ENCODE results near the gene MYO1C. TPM values are rescaled to one million over a fixed set of nuclear protein-coding genes. Genes with fewer than 3 reads are reported as not detected.

The MYO1C gene, protein sequence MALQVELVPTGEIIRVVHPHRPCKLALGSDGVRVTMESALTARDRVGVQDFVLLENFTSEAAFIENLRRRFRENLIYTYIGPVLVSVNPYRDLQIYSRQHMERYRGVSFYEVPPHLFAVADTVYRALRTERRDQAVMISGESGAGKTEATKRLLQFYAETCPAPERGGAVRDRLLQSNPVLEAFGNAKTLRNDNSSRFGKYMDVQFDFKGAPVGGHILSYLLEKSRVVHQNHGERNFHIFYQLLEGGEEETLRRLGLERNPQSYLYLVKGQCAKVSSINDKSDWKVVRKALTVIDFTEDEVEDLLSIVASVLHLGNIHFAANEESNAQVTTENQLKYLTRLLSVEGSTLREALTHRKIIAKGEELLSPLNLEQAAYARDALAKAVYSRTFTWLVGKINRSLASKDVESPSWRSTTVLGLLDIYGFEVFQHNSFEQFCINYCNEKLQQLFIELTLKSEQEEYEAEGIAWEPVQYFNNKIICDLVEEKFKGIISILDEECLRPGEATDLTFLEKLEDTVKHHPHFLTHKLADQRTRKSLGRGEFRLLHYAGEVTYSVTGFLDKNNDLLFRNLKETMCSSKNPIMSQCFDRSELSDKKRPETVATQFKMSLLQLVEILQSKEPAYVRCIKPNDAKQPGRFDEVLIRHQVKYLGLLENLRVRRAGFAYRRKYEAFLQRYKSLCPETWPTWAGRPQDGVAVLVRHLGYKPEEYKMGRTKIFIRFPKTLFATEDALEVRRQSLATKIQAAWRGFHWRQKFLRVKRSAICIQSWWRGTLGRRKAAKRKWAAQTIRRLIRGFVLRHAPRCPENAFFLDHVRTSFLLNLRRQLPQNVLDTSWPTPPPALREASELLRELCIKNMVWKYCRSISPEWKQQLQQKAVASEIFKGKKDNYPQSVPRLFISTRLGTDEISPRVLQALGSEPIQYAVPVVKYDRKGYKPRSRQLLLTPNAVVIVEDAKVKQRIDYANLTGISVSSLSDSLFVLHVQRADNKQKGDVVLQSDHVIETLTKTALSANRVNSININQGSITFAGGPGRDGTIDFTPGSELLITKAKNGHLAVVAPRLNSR
- total RNA-seq (33.7 TPM), polyA plus RNA-seq (10 to 100 TPM in 2 of 4 donors, 1 to 10 TPM in 2; 7.3 to 11.4 (median 9.6) TPM)

GRCh38 chr17:1492249-1493206 lies at the start of gene MYO1C:
Gene MYO1C (minus strand): TSS chr17:1492686. CDS start chr17:1492487, 199 bp downstream.
- Mint-ChIP-seq H3K9me3 (no peaks in the 10 kb centered on the region), H3K36me3 (peaks cover 4% of the 10 kb centered on the region), H3K4me3 (peak within 1 kb of the TSS; percentile 70 to 92 (median 87)), H3K27me3 (no peaks in the 10 kb centered on the region), H3K4me1 (peaks cover 5 to 41% (median 16%) of the 10 kb centered on the region in 4 donors), H3K27ac (peak within 1 kb of the TSS; percentile 58 to 81 (median 77))
- DNase-seq = no peak
- H3K4me1 ChIP-seq (ENCODE audit: control insufficient read depth, insufficient read depth, low read length, poor library complexity, severe bottlenecking) = peaks cover 37% of the 10 kb centered on the region
- H3K4me3 ChIP-seq (ENCODE audit: low read depth, low read length) = peak within 1 kb of the TSS; percentile 22
- H3K36me3 ChIP-seq (ENCODE audit: control insufficient read depth, insufficient read depth, low read length) = peaks cover 15% of the 10 kb centered on the region
- no peak within 1 kb of the TSS for H3K27ac ChIP-seq (ENCODE audit: insufficient read depth, low read length, poor library complexity, severe bottlenecking)
- no peaks in the 10 kb centered on the region for H3K9me3 ChIP-seq (ENCODE audit: control insufficient read depth in 2 of 2, low read length in 2 of 2)
- no peak for ATAC-seq (ENCODE audit: low read depth in 2 of 2)
- no peaks in the 10 kb centered on the region for H3K27me3 ChIP-seq (ENCODE audit: control insufficient read depth, insufficient read depth, low read length)

- DNase-seq (no peak), ATAC-seq (ENCODE audit: low read depth in 2 of 2) (no peak)
- Mint-ChIP-seq H3K9me3 (no peaks in the 10 kb centered on the region), H3K4me3 (no peak overlapping the region), H3K27ac (peak overlapping the region in 1 of 3 donors; percentile 20), H3K36me3 (peaks cover 37% of the 10 kb centered on the region), H3K27me3 (no peaks in the 10 kb centered on the region), H3K4me1 (peaks cover 0 to 2% (median 0%) of the 10 kb centered on the region in 4 donors)
- Histone ChIP-seq H3K4me3 (ENCODE audit: low read depth, low read length) (no peak overlapping the region), H3K27ac (ENCODE audit: insufficient read depth, low read length, poor library complexity, severe bottlenecking) (no peak overlapping the region), H3K36me3 (ENCODE audit: control insufficient read depth, insufficient read depth, low read length) (peaks cover 51% of the 10 kb centered on the region), H3K4me1 (ENCODE audit: control insufficient read depth, insufficient read depth, low read length, poor library complexity, severe bottlenecking) (no peaks in the 10 kb centered on the region), H3K9me3 (ENCODE audit: control insufficient read depth in 2 of 2, low read length in 2 of 2) (no peaks in the 10 kb centered on the region), H3K27me3 (ENCODE audit: control insufficient read depth, insufficient read depth, low read length) (no peaks in the 10 kb centered on the region)
Measured at GRCh38 chr17:1541367-1541904, 49.0 kb upstream of the MYO1C start.

DNA sequence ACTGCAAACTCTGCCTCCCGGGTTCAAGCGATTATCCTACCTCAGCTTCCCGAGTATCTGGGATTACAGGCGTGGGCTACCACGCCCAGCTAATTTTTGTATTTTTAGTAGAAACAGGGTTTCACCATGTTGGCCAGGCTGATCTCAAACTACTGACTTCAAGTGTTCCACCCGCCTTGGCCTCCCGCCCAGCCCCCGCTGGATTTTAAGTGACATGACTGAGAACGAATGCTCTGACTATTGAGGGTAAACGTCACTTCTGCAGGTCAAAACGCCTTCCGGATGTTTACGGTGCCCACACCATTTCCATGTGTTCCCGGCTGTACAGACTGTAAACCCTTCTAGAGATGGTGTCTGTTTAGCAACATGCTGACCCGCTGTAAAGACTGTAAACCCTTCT lies 47.3 kb upstream of the MYO1C start:
- no peak overlapping the region for H3K4me3 Mint-ChIP-seq

DNA sequence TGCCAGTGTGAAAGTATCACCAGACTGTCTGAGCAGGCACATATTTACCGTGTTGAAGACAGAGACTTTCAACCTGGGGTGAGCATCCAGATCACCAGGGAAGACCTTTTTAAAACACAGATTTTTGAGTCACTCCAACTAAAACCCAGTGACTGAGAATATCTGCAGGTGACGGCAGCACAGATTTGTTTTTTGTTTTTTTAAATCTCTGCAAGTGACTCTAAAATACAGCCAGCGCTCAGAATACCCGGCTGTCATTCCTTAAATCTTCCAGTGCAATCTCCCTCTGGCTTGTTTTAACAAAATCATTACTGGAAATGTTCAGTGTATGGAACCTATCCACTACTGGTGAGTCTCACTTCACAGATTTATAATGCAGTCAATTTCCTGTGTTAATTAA lies 43.3 kb upstream of the MYO1C start:
- Histone ChIP-seq H3K27me3 (ENCODE audit: control insufficient read depth, insufficient read depth, low read length) (no peaks in the 10 kb centered on the region), H3K4me3 (ENCODE audit: low read depth, low read length) (no peak overlapping the region), H3K27ac (ENCODE audit: insufficient read depth, low read length, poor library complexity, severe bottlenecking) (no peak overlapping the region), H3K9me3 (ENCODE audit: control insufficient read depth in 2 of 2, low read length in 2 of 2) (no peaks in the 10 kb centered on the region), H3K36me3 (ENCODE audit: control insufficient read depth, insufficient read depth, low read length) (peaks cover 50% of the 10 kb centered on the region), H3K4me1 (ENCODE audit: control insufficient read depth, insufficient read depth, low read length, poor library complexity, severe bottlenecking) (no peaks in the 10 kb centered on the region)
- no peaks in the 10 kb centered on the region for H3K27me3 Mint-ChIP-seq
- DNase-seq = no peak
- ATAC-seq (ENCODE audit: low read depth in 2 of 2) = no peak
- H3K9me3 Mint-ChIP-seq = no peaks in the 10 kb centered on the region
- H3K4me3 Mint-ChIP-seq = no peak overlapping the region
- peaks cover 31% of the 10 kb centered on the region for H3K36me3 Mint-ChIP-seq
- no peak overlapping the region for H3K27ac Mint-ChIP-seq
- peaks cover 0 to 2% (median 0%) of the 10 kb centered on the region in 4 donors for H3K4me1 Mint-ChIP-seq

More for the DNA sequence above, 47.3 kb upstream of the MYO1C start:
- DNase-seq (no peak), ATAC-seq (ENCODE audit: low read depth in 2 of 2) (no peak)
- H3K36me3 Mint-ChIP-seq = peaks cover 37% of the 10 kb centered on the region
- H3K36me3 ChIP-seq (ENCODE audit: control insufficient read depth, insufficient read depth, low read length) = peaks cover 54% of the 10 kb centered on the region
- H3K27me3 ChIP-seq (ENCODE audit: control insufficient read depth, insufficient read depth, low read length) = no peaks in the 10 kb centered on the region
- H3K9me3 Mint-ChIP-seq = no peaks in the 10 kb centered on the region
- no peaks in the 10 kb centered on the region for H3K27me3 Mint-ChIP-seq
- H3K27ac ChIP-seq (ENCODE audit: insufficient read depth, low read length, poor library complexity, severe bottlenecking) = no peak overlapping the region
- H3K4me1 ChIP-seq (ENCODE audit: control insufficient read depth, insufficient read depth, low read length, poor library complexity, severe bottlenecking) = no peaks in the 10 kb centered on the region
- peak overlapping the region in 1 of 3 donors; percentile 23 for H3K27ac Mint-ChIP-seq
- H3K4me3 ChIP-seq (ENCODE audit: low read depth, low read length) = no peak overlapping the region
- H3K4me1 Mint-ChIP-seq = peaks cover 0 to 2% (median 0%) of the 10 kb centered on the region in 4 donors
- no peaks in the 10 kb centered on the region for H3K9me3 ChIP-seq (ENCODE audit: control insufficient read depth in 2 of 2, low read length in 2 of 2)

GRCh38 chr17:1533661-1534325 lies 41.3 kb upstream of the MYO1C start:
- no peaks in the 10 kb centered on the region for H3K4me1 ChIP-seq (ENCODE audit: control insufficient read depth, insufficient read depth, low read length, poor library complexity, severe bottlenecking)
- H3K27ac Mint-ChIP-seq = peak overlapping the region in 2 of 3 donors; percentile 47 to 71
- H3K36me3 Mint-ChIP-seq = peaks cover 28% of the 10 kb centered on the region
- H3K27ac ChIP-seq (ENCODE audit: insufficient read depth, low read length, poor library complexity, severe bottlenecking) = no peak overlapping the region
- no peaks in the 10 kb centered on the region for H3K9me3 Mint-ChIP-seq
- H3K36me3 ChIP-seq (ENCODE audit: control insufficient read depth, insufficient read depth, low read length) = peaks cover 38% of the 10 kb centered on the region
- H3K27me3 Mint-ChIP-seq = no peaks in the 10 kb centered on the region
- no peak overlapping the region for H3K4me3 ChIP-seq (ENCODE audit: low read depth, low read length)
- H3K9me3 ChIP-seq (ENCODE audit: control insufficient read depth in 2 of 2, low read length in 2 of 2) = no peaks in the 10 kb centered on the region
- peaks cover 0 to 3% (median under 1%) of the 10 kb centered on the region in 4 donors for H3K4me1 Mint-ChIP-seq
- H3K4me3 Mint-ChIP-seq = peak overlapping the region in 1 of 4 donors; percentile 1
- ATAC-seq (ENCODE audit: low read depth in 2 of 2) (no peak), DNase-seq (no peak)
- H3K27me3 ChIP-seq (ENCODE audit: control insufficient read depth, insufficient read depth, low read length) = no peaks in the 10 kb centered on the region

- peak; percentile 22 to 64 (median 51) for DNase-seq
- Histone ChIP-seq H3K27me3 (ENCODE audit: control insufficient read depth, insufficient read depth, low read length) (no peaks in the 10 kb centered on the region), H3K4me1 (ENCODE audit: control insufficient read depth, insufficient read depth, low read length, poor library complexity, severe bottlenecking) (no peaks in the 10 kb centered on the region), H3K27ac (ENCODE audit: insufficient read depth, low read length, poor library complexity, severe bottlenecking) (no peak overlapping the region), H3K36me3 (ENCODE audit: control insufficient read depth, insufficient read depth, low read length) (peaks cover 31% of the 10 kb centered on the region), H3K9me3 (ENCODE audit: control insufficient read depth in 2 of 2, low read length in 2 of 2) (no peaks in the 10 kb centered on the region), H3K4me3 (ENCODE audit: low read depth, low read length) (no peak overlapping the region)
- Mint-ChIP-seq H3K36me3 (peaks cover 26% of the 10 kb centered on the region), H3K9me3 (no peaks in the 10 kb centered on the region), H3K27ac (peak overlapping the region in 2 of 3 donors; percentile 31 to 47), H3K4me3 (no peak overlapping the region), H3K27me3 (no peaks in the 10 kb centered on the region), H3K4me1 (peaks cover 0 to 3% (median under 1%) of the 10 kb centered on the region in 4 donors)
- ATAC-seq (ENCODE audit: low read depth in 2 of 2) = peak; percentile 72 to 74
Measured at GRCh38 chr17:1532836-1533602, 40.5 kb upstream of the MYO1C start.

Data from CD4-positive, CD25-positive, alpha-beta regulatory T cell (primary cell).